ENCODE measurements around the gene CORO2A.

CORO2A gene

GRCh38 chr9:98146101-98146991 lies 46.1 kb downstream of the CORO2A start:
- Histone ChIP-seq H3K4me2 (ENCODE audit: insufficient read depth, low read length) (no peak overlapping the region), H3K79me2 (ENCODE audit: insufficient read depth, low read length) (no peaks in the 10 kb centered on the region), H4K20me1 (ENCODE audit: insufficient read depth, low read length) (no peaks in the 10 kb centered on the region), H3K4me3 (ENCODE audit: low read depth in 1 of 2, low read length in 2 of 2) (no peak overlapping the region), H3K9ac (ENCODE audit: low read depth, low read length) (no peak overlapping the region), H3K9me3 (ENCODE audit: insufficient read depth, low read length, severe bottlenecking) (no peaks in the 10 kb centered on the region), H2AFZ (ENCODE audit: low read depth, low read length) (no peak overlapping the region), H3K27me3 (ENCODE audit: insufficient read depth, low read length, poor library complexity) (no peaks in the 10 kb centered on the region), H3K4me1 (ENCODE audit: insufficient read depth, low read length) (no peaks in the 10 kb centered on the region; the same call in 1 of the 2 replicates), H3K27ac (ENCODE audit: low read length) (no peak overlapping the region), H3K36me3 (ENCODE audit: insufficient read depth, low read length) (no peaks in the 10 kb centered on the region)
- DNase-seq (no peak), ATAC-seq (ENCODE audit: insufficient read depth, low read depth) (no peak)
- TF ChIP-seq CTCF (IDR thresholded peaks at IDR 0.05; ENCODE audit: borderline replicate concordance, extremely low read depth, low read length, poor library complexity, severe bottlenecking) (no peak), EZH2 (IDR thresholded peaks at IDR 0.05; ENCODE audit: borderline replicate concordance, low read depth, low read length, severe bottlenecking) (no peak)

DNA sequence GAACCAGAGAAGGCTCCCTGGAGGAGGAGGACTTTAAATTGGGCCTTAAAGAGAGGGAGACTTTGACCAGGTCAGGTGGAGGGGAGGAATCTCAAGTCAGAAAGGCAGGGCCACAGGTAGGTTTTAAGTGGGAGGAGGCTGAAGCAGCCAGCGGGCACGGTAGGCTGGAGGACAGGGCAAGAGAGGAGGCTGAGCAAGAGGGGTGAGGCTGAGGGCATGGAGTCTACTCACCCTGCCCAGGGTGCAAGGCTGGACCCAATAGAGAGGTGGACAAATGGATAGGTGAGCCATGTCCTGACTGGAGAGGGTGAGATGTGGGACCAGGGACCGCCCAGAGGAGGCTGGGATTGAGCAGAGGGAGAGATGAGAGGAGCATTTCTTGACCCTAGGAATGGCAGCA lies 47.8 kb downstream of the CORO2A start:
- Histone ChIP-seq H3K4me2 (ENCODE audit: insufficient read depth, low read length) (no peak overlapping the region), H4K20me1 (ENCODE audit: insufficient read depth, low read length) (no peaks in the 10 kb centered on the region), H3K4me1 (ENCODE audit: insufficient read depth, low read length) (no peaks in the 10 kb centered on the region; the same call in 1 of the 2 replicates), H3K79me2 (ENCODE audit: insufficient read depth, low read length) (no peaks in the 10 kb centered on the region), H3K9me3 (ENCODE audit: insufficient read depth, low read length, severe bottlenecking) (no peaks in the 10 kb centered on the region), H2AFZ (ENCODE audit: low read depth, low read length) (no peak overlapping the region), H3K27me3 (ENCODE audit: insufficient read depth, low read length, poor library complexity) (no peaks in the 10 kb centered on the region), H3K36me3 (ENCODE audit: insufficient read depth, low read length) (no peaks in the 10 kb centered on the region), H3K27ac (ENCODE audit: low read length) (no peak overlapping the region), H3K4me3 (ENCODE audit: low read depth in 1 of 2, low read length in 2 of 2) (no peak overlapping the region), H3K9ac (ENCODE audit: low read depth, low read length) (no peak overlapping the region)
- no peak for DNase-seq
- TF ChIP-seq EZH2 (IDR thresholded peaks at IDR 0.05; ENCODE audit: borderline replicate concordance, low read depth, low read length, severe bottlenecking) (no peak), CTCF (IDR thresholded peaks at IDR 0.05; ENCODE audit: borderline replicate concordance, extremely low read depth, low read length, poor library complexity, severe bottlenecking) (no peak)
- ATAC-seq (ENCODE audit: insufficient read depth, low read depth) = no peak

DNA sequence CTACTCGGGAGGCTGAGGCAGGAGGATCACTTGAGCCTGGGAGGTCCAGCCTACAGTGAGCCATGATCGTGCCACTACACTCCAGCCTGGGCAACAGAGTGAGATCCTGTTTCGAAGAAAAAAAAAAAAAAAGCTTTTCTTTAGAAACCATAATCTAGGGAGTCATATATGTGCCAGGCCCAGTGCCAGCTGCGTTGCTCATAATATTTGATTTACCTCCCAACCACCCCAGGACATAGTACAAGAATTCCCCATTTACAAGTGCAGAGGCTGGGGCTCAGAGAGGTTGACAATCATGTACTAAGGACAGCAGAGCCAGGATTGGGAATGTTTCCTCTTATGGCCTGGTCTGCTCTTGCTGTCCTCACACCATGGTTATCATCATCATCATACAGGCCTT lies 48.4 kb downstream of the CORO2A start:
- Histone ChIP-seq H3K27ac (ENCODE audit: low read length) (no peak overlapping the region), H3K27me3 (ENCODE audit: insufficient read depth, low read length, poor library complexity) (no peaks in the 10 kb centered on the region), H3K36me3 (ENCODE audit: insufficient read depth, low read length) (no peaks in the 10 kb centered on the region), H3K9ac (ENCODE audit: low read depth, low read length) (no peak overlapping the region), H3K4me2 (ENCODE audit: insufficient read depth, low read length) (no peak overlapping the region), H3K9me3 (ENCODE audit: insufficient read depth, low read length, severe bottlenecking) (no peaks in the 10 kb centered on the region), H3K4me1 (ENCODE audit: insufficient read depth, low read length) (no peaks in the 10 kb centered on the region; the same call in 1 of the 2 replicates), H2AFZ (ENCODE audit: low read depth, low read length) (no peak overlapping the region), H3K4me3 (ENCODE audit: low read depth in 1 of 2, low read length in 2 of 2) (no peak overlapping the region), H3K79me2 (ENCODE audit: insufficient read depth, low read length) (no peaks in the 10 kb centered on the region), H4K20me1 (ENCODE audit: insufficient read depth, low read length) (no peaks in the 10 kb centered on the region)
- ATAC-seq (ENCODE audit: insufficient read depth, low read depth) (no peak), DNase-seq (no peak)
- no peak for TF ChIP-seq CTCF (IDR thresholded peaks at IDR 0.05; ENCODE audit: borderline replicate concordance, extremely low read depth, low read length, poor library complexity, severe bottlenecking)
- no peak for TF ChIP-seq EZH2 (IDR thresholded peaks at IDR 0.05; ENCODE audit: borderline replicate concordance, low read depth, low read length, severe bottlenecking)
